Measurements from ENCODE around the gene TGM2.
A peak's percentile ranks its signal among the peaks of the same experiment; 100 is the strongest.

TGM2 gene

DNA sequence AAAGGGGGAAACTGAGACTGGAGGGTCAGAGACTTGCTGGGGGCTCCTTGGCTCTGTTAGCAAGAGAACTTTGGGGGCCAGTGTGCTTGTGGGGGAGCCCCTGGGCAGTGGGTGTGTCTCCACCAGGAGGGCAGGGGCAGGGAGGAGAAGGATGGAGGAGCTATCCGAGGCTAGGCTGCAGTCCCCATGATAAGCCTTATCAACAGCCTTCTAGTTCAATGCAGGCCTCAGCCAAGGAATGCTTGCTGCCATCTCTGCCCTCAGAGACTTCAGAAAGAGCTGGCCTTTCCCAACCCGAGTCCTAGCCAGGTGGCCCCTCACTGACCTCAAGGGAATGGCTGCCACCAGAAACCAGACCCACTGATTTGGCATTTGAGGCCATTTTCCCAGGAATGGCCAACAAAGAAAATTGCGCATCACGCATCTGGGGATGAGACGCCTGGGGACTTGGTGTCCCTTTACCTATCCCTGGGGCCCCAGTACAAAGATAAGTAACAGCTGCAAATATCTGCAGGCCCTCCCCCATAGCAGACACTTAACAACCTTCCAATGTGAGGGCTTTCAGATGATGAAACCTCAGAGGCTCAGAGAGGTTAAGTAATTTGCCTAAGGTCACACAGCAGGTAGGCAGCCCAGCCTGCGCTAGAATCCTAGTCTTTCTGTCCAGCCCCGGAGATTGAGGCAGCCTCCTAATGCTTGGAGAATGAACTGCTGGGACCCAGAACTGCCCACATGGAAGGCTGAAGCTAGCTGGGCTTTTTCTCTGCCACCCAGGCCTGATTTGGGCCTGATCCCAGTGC lies 4.9 kb downstream of the TGM2 start:
- Histone ChIP-seq H3K36me3 (ENCODE audit: control insufficient read depth in 2 of 2, insufficient read depth in 1 of 2, low read length in 2 of 2) (no peaks in the 10 kb centered on the region), H3K9me3 (ENCODE audit: control insufficient read depth, insufficient read depth, low read depth, low read length) (no peaks in the 10 kb centered on the region), H3K27ac (ENCODE audit: extremely low read depth, low read depth, low read length) (no peak overlapping the region), H3K4me1 (ENCODE audit: control insufficient read depth, insufficient read depth, low read length) (no peaks in the 10 kb centered on the region), H3K4me3 (ENCODE audit: low read depth, low read length) (no peak overlapping the region)
- ChIA-PET POLR2A (no interaction called here), CTCF (interaction anchor here (0.7 to 1.4 kb wide), 4 partner anchors 45 to 87 kb away, joined by 3 to 4 read pairs (median 3); no protein-coding TSS in a partner anchor)
- TF ChIP-seq ZNF341 (tag by site-specific recombination; IDR thresholded peaks at IDR 0.05; ENCODE audit: low read depth) (no peak), ZNF768 (tag by site-specific recombination; IDR thresholded peaks at IDR 0.05) (peak; percentile 87)

DNA sequence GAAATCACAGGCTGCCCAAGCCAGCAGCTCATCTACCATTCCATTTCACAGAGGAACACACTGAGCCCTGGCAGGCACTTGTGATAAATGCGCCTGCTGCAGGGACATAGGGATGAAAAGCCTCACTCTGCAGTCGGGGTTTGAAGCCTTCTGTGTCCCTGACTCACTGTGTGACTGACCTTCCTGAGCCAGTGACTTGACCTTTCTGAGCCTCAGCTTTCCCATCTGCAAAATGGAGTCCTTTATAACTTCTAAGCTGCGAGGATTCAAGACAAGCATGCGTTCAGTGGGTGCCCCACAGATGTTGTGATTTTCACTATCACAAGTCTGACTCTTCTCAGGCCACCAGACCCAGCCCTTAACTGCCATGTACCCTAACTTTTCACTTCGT lies 5.5 kb downstream of the TGM2 start:
- TF ChIP-seq ZNF544 (tag by site-specific recombination; IDR thresholded peaks at IDR 0.05) (no peak), RBAK (tag by site-specific recombination; IDR thresholded peaks at IDR 0.05) (no peak), ZFP69B (tag by site-specific recombination; IDR thresholded peaks at IDR 0.05) (no peak), ZNF266 (tag by site-specific recombination; IDR thresholded peaks at IDR 0.05; ENCODE audit: low read depth) (no peak), ZNF140 (tag by site-specific recombination; IDR thresholded peaks at IDR 0.05) (no peak), KLF7 (tag by site-specific recombination; IDR thresholded peaks at IDR 0.05; ENCODE audit: borderline replicate concordance) (no peak), IKZF3 (tag by site-specific recombination; IDR thresholded peaks at IDR 0.05) (no peak), SP2 (tag by site-specific recombination; IDR thresholded peaks at IDR 0.05) (no peak), HOXD13 (CRISPR knock-in tag; IDR thresholded peaks at IDR 0.05; ENCODE audit: borderline replicate concordance) (no peak), ZBTB8A (tag by site-specific recombination; IDR thresholded peaks at IDR 0.05) (no peak), ZNF114 (tag by site-specific recombination; IDR thresholded peaks at IDR 0.05) (no peak), KLF1 (tag by site-specific recombination; IDR thresholded peaks at IDR 0.05) (no peak), ZNF211 (tag by site-specific recombination; IDR thresholded peaks at IDR 0.05; ENCODE audit: low read depth) (no peak)
- TF ChIP-seq, protein P1, sequence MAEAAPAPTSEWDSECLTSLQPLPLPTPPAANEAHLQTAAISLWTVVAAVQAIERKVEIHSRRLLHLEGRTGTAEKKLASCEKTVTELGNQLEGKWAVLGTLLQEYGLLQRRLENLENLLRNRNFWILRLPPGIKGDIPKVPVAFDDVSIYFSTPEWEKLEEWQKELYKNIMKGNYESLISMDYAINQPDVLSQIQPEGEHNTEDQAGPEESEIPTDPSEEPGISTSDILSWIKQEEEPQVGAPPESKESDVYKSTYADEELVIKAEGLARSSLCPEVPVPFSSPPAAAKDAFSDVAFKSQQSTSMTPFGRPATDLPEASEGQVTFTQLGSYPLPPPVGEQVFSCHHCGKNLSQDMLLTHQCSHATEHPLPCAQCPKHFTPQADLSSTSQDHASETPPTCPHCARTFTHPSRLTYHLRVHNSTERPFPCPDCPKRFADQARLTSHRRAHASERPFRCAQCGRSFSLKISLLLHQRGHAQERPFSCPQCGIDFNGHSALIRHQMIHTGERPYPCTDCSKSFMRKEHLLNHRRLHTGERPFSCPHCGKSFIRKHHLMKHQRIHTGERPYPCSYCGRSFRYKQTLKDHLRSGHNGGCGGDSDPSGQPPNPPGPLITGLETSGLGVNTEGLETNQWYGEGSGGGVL (tag by site-specific recombination; IDR thresholded peaks at IDR 0.05), result no peak
- TF ChIP-seq, protein P2, sequence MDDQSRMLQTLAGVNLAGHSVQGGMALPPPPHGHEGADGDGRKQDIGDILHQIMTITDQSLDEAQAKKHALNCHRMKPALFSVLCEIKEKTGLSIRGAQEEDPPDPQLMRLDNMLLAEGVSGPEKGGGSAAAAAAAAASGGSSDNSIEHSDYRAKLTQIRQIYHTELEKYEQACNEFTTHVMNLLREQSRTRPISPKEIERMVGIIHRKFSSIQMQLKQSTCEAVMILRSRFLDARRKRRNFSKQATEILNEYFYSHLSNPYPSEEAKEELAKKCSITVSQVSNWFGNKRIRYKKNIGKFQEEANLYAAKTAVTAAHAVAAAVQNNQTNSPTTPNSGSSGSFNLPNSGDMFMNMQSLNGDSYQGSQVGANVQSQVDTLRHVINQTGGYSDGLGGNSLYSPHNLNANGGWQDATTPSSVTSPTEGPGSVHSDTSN (CRISPR knock-in tag; IDR thresholded peaks at IDR 0.05), result no peak
- TF ChIP-seq, protein P3, sequence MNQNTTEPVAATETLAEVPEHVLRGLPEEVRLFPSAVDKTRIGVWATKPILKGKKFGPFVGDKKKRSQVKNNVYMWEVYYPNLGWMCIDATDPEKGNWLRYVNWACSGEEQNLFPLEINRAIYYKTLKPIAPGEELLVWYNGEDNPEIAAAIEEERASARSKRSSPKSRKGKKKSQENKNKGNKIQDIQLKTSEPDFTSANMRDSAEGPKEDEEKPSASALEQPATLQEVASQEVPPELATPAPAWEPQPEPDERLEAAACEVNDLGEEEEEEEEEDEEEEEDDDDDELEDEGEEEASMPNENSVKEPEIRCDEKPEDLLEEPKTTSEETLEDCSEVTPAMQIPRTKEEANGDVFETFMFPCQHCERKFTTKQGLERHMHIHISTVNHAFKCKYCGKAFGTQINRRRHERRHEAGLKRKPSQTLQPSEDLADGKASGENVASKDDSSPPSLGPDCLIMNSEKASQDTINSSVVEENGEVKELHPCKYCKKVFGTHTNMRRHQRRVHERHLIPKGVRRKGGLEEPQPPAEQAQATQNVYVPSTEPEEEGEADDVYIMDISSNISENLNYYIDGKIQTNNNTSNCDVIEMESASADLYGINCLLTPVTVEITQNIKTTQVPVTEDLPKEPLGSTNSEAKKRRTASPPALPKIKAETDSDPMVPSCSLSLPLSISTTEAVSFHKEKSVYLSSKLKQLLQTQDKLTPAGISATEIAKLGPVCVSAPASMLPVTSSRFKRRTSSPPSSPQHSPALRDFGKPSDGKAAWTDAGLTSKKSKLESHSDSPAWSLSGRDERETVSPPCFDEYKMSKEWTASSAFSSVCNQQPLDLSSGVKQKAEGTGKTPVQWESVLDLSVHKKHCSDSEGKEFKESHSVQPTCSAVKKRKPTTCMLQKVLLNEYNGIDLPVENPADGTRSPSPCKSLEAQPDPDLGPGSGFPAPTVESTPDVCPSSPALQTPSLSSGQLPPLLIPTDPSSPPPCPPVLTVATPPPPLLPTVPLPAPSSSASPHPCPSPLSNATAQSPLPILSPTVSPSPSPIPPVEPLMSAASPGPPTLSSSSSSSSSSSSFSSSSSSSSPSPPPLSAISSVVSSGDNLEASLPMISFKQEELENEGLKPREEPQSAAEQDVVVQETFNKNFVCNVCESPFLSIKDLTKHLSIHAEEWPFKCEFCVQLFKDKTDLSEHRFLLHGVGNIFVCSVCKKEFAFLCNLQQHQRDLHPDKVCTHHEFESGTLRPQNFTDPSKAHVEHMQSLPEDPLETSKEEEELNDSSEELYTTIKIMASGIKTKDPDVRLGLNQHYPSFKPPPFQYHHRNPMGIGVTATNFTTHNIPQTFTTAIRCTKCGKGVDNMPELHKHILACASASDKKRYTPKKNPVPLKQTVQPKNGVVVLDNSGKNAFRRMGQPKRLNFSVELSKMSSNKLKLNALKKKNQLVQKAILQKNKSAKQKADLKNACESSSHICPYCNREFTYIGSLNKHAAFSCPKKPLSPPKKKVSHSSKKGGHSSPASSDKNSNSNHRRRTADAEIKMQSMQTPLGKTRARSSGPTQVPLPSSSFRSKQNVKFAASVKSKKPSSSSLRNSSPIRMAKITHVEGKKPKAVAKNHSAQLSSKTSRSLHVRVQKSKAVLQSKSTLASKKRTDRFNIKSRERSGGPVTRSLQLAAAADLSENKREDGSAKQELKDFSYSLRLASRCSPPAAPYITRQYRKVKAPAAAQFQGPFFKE (tag by site-specific recombination; IDR thresholded peaks at IDR 0.05; ENCODE audit: borderline replicate concordance), result no peak
- ChIA-PET CTCF (interaction anchor here (0.7 to 1.1 kb wide), 3 partner anchors 45 to 72 kb away, joined by 3 to 4 read pairs (median 3); no protein-coding TSS in a partner anchor), POLR2A (no interaction called here)
- Histone ChIP-seq H3K27ac (ENCODE audit: extremely low read depth, low read depth, low read length) (no peak overlapping the region), H3K9me3 (ENCODE audit: control insufficient read depth, insufficient read depth, low read depth, low read length) (no peaks in the 10 kb centered on the region), H3K4me3 (ENCODE audit: low read depth, low read length) (no peak overlapping the region), H3K4me1 (ENCODE audit: control insufficient read depth, insufficient read depth, low read length) (no peaks in the 10 kb centered on the region), H3K36me3 (ENCODE audit: control insufficient read depth in 2 of 2, insufficient read depth in 1 of 2, low read length in 2 of 2) (no peaks in the 10 kb centered on the region)
